ENCODE measurements around the gene PYGM.

DNA sequence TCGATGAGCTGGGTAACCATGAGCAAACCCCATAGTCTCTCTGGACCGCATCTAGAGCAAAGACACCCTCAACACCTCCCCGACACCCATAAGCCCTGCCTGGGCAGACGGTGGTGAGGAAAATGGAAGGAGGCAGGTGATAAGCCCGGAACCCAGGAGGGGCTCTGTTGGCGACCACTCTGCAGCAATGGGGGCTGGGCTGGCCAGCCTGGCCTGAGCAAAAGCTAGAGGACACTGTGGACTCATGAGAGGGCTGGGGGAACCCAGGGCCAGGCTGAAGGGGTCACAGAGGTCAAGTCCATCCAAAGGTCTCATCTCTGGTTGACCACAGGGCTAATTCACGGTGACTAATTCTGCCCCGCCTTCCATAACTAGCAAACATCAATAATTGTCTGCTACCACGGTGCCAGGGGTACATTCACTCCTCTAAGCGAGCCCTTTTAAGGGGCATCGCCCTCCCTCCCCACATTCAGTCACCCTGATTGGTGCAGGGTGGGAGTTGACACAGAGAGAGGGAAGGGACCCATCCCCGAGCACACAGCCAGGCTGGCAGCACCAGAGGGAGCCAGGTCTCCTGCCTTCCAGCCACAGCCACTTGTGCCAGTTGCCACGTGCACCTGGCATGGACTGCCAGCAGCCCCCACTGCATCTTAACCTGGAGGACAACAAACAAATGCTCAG lies 4.0 kb downstream of the PYGM start:
- TF ChIP-seq, protein P1, sequence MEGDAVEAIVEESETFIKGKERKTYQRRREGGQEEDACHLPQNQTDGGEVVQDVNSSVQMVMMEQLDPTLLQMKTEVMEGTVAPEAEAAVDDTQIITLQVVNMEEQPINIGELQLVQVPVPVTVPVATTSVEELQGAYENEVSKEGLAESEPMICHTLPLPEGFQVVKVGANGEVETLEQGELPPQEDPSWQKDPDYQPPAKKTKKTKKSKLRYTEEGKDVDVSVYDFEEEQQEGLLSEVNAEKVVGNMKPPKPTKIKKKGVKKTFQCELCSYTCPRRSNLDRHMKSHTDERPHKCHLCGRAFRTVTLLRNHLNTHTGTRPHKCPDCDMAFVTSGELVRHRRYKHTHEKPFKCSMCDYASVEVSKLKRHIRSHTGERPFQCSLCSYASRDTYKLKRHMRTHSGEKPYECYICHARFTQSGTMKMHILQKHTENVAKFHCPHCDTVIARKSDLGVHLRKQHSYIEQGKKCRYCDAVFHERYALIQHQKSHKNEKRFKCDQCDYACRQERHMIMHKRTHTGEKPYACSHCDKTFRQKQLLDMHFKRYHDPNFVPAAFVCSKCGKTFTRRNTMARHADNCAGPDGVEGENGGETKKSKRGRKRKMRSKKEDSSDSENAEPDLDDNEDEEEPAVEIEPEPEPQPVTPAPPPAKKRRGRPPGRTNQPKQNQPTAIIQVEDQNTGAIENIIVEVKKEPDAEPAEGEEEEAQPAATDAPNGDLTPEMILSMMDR (IDR thresholded peaks at IDR 0.05), result no peak
- no peak for TF ChIP-seq POLR2A (IDR thresholded peaks at IDR 0.05)

Measured in testis (tissue), 2 donors.